ENCODE measurements around the gene BOLL.

DNA sequence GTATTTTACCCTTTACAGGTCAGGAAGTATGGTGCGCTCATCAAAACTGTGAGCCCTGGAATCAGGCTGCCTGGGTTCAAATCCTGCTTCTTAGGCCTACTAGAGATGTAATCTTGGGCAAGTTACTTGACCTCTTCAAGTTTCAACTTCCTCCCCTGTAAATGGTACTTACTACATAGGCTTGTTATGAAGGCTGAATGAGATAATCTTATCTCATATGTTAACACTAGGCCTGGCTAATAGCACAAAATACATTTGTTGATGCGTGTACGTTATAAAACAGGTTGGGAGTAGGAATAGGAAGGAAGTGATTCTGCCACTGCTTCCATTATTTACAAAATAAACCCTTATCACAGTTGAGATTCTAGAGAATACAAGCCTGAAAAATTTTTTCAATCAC is 108.1 kb downstream of the BOLL start:
- TF ChIP-seq, protein P1, sequence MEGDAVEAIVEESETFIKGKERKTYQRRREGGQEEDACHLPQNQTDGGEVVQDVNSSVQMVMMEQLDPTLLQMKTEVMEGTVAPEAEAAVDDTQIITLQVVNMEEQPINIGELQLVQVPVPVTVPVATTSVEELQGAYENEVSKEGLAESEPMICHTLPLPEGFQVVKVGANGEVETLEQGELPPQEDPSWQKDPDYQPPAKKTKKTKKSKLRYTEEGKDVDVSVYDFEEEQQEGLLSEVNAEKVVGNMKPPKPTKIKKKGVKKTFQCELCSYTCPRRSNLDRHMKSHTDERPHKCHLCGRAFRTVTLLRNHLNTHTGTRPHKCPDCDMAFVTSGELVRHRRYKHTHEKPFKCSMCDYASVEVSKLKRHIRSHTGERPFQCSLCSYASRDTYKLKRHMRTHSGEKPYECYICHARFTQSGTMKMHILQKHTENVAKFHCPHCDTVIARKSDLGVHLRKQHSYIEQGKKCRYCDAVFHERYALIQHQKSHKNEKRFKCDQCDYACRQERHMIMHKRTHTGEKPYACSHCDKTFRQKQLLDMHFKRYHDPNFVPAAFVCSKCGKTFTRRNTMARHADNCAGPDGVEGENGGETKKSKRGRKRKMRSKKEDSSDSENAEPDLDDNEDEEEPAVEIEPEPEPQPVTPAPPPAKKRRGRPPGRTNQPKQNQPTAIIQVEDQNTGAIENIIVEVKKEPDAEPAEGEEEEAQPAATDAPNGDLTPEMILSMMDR (conservative IDR thresholded peaks at IDR 0.05 in 1 of 2, IDR thresholded peaks at IDR 0.05 in 1 of 2; ENCODE audit: extremely low read depth in 1 of 2, insufficient read depth in 1 of 2, low read depth in 1 of 2, low read length in 2 of 2), result no peak
- no peak for TF ChIP-seq EZH2 (IDR thresholded peaks at IDR 0.05; ENCODE audit: borderline replicate concordance, low read length)
